SU-DHL-6 (cell line): Measurements from ENCODE around the gene MPZL1.

Experiments used
- EZH2phosphoT487 ChIP-seq: fragments of 200-600 bp; sonication (generic), shearing (Covaris generic); conservative IDR thresholded peaks from 2 replicates; pipeline ENCODE4 v1.6.1; 2018; ENCODE audit warnings: mild to moderate bottlenecking, antibody characterized with exemption, low read length, moderate library complexity, mixed read lengths
- TF ChIP-seq, protein P1 (sequence below): fragments of 200-600 bp; sonication (generic); IDR thresholded peaks from one replicate; pipeline ENCODE4 v1.5.1; 2017; ENCODE audit warnings: antibody characterized with exemption, mild to moderate bottlenecking, low read length, moderate library complexity; ENCODE audit not compliant: insufficient read depth, poor library complexity, severe bottlenecking

DNA sequence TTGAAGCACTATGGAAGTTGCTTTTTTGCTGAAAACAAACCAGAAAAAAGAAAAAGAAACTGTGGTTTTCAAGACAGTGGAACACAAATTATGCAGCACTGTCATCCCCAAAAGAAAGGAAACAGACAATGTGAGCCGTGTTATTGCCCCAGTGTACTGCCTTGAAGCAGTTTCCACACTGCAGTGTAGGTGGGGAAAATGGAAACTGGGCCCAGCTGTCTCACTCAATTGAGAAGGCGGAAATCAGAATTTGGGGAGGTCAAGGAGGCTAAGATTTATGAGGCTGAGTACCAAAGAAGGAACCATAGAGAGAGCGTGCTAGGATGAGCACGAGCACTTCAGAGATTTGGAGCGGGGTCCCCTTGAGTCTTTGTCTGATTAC, 55.5 kb downstream of the MPZL1 start:
- TF ChIP-seq, protein P1, sequence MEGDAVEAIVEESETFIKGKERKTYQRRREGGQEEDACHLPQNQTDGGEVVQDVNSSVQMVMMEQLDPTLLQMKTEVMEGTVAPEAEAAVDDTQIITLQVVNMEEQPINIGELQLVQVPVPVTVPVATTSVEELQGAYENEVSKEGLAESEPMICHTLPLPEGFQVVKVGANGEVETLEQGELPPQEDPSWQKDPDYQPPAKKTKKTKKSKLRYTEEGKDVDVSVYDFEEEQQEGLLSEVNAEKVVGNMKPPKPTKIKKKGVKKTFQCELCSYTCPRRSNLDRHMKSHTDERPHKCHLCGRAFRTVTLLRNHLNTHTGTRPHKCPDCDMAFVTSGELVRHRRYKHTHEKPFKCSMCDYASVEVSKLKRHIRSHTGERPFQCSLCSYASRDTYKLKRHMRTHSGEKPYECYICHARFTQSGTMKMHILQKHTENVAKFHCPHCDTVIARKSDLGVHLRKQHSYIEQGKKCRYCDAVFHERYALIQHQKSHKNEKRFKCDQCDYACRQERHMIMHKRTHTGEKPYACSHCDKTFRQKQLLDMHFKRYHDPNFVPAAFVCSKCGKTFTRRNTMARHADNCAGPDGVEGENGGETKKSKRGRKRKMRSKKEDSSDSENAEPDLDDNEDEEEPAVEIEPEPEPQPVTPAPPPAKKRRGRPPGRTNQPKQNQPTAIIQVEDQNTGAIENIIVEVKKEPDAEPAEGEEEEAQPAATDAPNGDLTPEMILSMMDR = no peak
- TF ChIP-seq EZH2phosphoT487 = no peak
